B cell (primary cell): ENCODE data around the gene SST. TPM values are rescaled to one million over a fixed set of nuclear protein-coding genes. Genes with fewer than 3 reads are reported as not detected.

Experiments
- ATAC-seq: fragments of 200-7000 bp; cut with Tn5 transposase; one replicate; pipeline ENCODE4 v1.10.0; 2021; ENCODE audit warnings: low read depth, mild to moderate bottlenecking, moderate number of reproducible peaks, moderate library complexity
- CTCF ChIA-PET: fragments of 350-600 bp; sonication (Branson Sonifier 250); formaldehyde crosslinking; loops from one replicate; lab custom pipeline; 2021; ENCODE audit warnings: antibody characterized with exemption, inconsistent platforms; lab: Charles Lee
- POLR2A ChIA-PET: fragments of 350-600 bp; sonication (Branson Sonifier 250); formaldehyde crosslinking; loops from one replicate; lab custom pipeline; 2021; ENCODE audit warnings: antibody characterized with exemption; lab: Charles Lee
- DNase-seq: peaks from one replicate; pipeline ENCODE4 v3.0.0; 2013
- H2AFZ ChIP-seq: 2 replicates; pipeline ENCODE4 v1.6.1; 2012; ENCODE audit warnings: mild to moderate bottlenecking, low read depth, low read length; ENCODE audit not compliant: insufficient read depth, poor library complexity, severe bottlenecking
- H3K27ac ChIP-seq, 2 donors: 1 replicate in 1 of 2; 2 replicates in 1 of 2; pipeline ENCODE4 v1.5.1; 2012 to 2013; ENCODE audit warnings: low read length in 2 of 2, mild to moderate bottlenecking in 2 of 2, moderate library complexity in 1 of 2
- H3K27me3 ChIP-seq, 4 experiments: fragments of 200-600 bp in 1 of 4; sonication (generic) in 1 of 4; replicated peaks in 1 of 4; 1 replicate in 2 of 4; 2 replicates in 2 of 4; pipeline versions ENCODE4 v1.6.1 to v1.7.0; 2013 to 2016; ENCODE audit warnings: low read length in 3 of 4, mild to moderate bottlenecking in 2 of 4, mixed read lengths in 1 of 4, moderate library complexity in 1 of 4; ENCODE audit not compliant: insufficient read depth in 4 of 4, control insufficient read depth in 3 of 4; ENCODE audit errors: control extremely low read depth in 1 of 4
- H3K36me3 ChIP-seq, 2 experiments: replicated peaks in 1 of 2; 1 replicate in 1 of 2; 2 replicates in 1 of 2; pipeline versions ENCODE4 v1.6.1 to v1.7.1; 2013; ENCODE audit warnings: low read length in 1 of 2; ENCODE audit not compliant: insufficient read depth in 2 of 2, control insufficient read depth in 1 of 2; ENCODE audit errors: control extremely low read depth in 1 of 2, extremely low read depth in 1 of 2
- H3K4me1 ChIP-seq, 2 donors: fragments of 200-600 bp in 1 of 2; sonication (generic) in 1 of 2; 1 replicate in 1 of 2; 2 replicates in 1 of 2; pipeline versions ENCODE4 v1.5.1 to v1.6.1; 2013 to 2017; ENCODE audit warnings: low read length in 2 of 2; ENCODE audit not compliant: control insufficient read depth in 2 of 2, insufficient read depth in 2 of 2
- H3K4me2 ChIP-seq: replicated peaks from 2 replicates; pipeline ENCODE3; 2012; ENCODE audit warnings: mild to moderate bottlenecking, low read depth, low read length; ENCODE audit not compliant: poor library complexity, severe bottlenecking
- H3K4me3 ChIP-seq, 5 experiments: fragments of 200-600 bp in 1 of 5; sonication (generic) in 1 of 5; 1 replicate in 3 of 5; 2 replicates in 2 of 5; pipeline versions ENCODE4 v1.5.1 to v1.7.0; 2011 to 2016; ENCODE audit warnings: low read length in 4 of 5, mild to moderate bottlenecking in 4 of 5, low read depth in 2 of 5, control low read depth in 1 of 5, moderate library complexity in 1 of 5; ENCODE audit not compliant: insufficient read depth in 1 of 5; ENCODE audit errors: control extremely low read depth in 1 of 5, extremely low read depth in 1 of 5
- H3K79me2 ChIP-seq: fragments of 200-600 bp; sonication (generic); one replicate; pipeline ENCODE4 v1.6.0; 2016; ENCODE audit warnings: low read length; ENCODE audit not compliant: control insufficient read depth, insufficient read depth
- H3K9ac ChIP-seq: fragments of 200-600 bp; sonication (generic); 2 replicates; pipeline ENCODE4 v1.6.1; 2017; ENCODE audit warnings: mild to moderate bottlenecking, low read length, moderate library complexity
- H3K9me3 ChIP-seq, 3 donors: one replicate each; pipeline versions ENCODE4 v1.6.1 to v1.7.1; 2013; ENCODE audit warnings: low read length in 2 of 3; ENCODE audit not compliant: control insufficient read depth in 2 of 3, insufficient read depth in 1 of 3; ENCODE audit errors: control extremely low read depth in 1 of 3
- H4K20me1 ChIP-seq: 2 replicates; pipeline ENCODE4 v1.6.0; 2012; ENCODE audit warnings: mild to moderate bottlenecking, low read length; ENCODE audit not compliant: insufficient read depth, control insufficient read depth, poor library complexity, severe bottlenecking
- H3K27ac Mint-ChIP-seq: one replicate; pipeline ENCODE4 v1.8.0; 2021; ENCODE audit warnings: mixed read lengths
- H3K27me3 Mint-ChIP-seq: one replicate; pipeline ENCODE4 v1.8.0; 2021; ENCODE audit warnings: mixed read lengths
- H3K4me1 Mint-ChIP-seq: one replicate; pipeline ENCODE4 v1.8.0; 2021; ENCODE audit warnings: mixed read lengths
- H3K4me3 Mint-ChIP-seq: one replicate; pipeline ENCODE4 v1.8.0; 2021; ENCODE audit warnings: mixed read lengths
- H3K9me3 Mint-ChIP-seq: one replicate; pipeline ENCODE4 v1.8.0; 2022; ENCODE audit warnings: mixed read lengths; ENCODE audit not compliant: insufficient read depth
- EZH2 ChIP-seq: IDR thresholded peaks from 2 replicates; pipeline ENCODE4 v1.6.1; 2012; ENCODE audit warnings: borderline replicate concordance, low read depth, mild to moderate bottlenecking, moderate library complexity, low read length; ENCODE audit not compliant: insufficient read depth, poor library complexity, severe bottlenecking
- WGBS: methylation state at CpG from one replicate; pipeline ENCODE4 v1.1.5; 2013; ENCODE audit warnings: missing lambda C conversion rate; ENCODE audit not compliant: insufficient coverage; 5-methylcytosine and 5-hydroxymethylcytosine counted together
- intact Hi-C: fragments of 100-400 bp; cut with micrococcal nuclease; formaldehyde crosslinking; loops from one replicate; pipeline ENCODE4 v1.10.0; 2022
- polyA plus RNA-seq: library from polyadenylated mRNA; depleted of rRNA; stranded (reverse); fragments of >200 nt; gene quantifications from 2 replicates; pipeline ENCODE4 v1.2.3, GENCODE V29; 2012
- total RNA-seq, 2 donors: library from RNA; stranded (reverse); fragments of 120-200 nt in 1 of 2; gene quantifications; 1 replicate in 1 of 2; 2 replicates in 1 of 2; pipeline versions ENCODE4 v1.2.3 to v1.2.4, GENCODE V29; 2013 to 2022
- TF ChIP-seq, protein P1 (sequence below): fragments of 200-600 bp; IDR thresholded peaks from one replicate; pipeline ENCODE4 v1.8.0; 2022; ENCODE audit warnings: antibody characterized with exemption, mild to moderate bottlenecking

The SST gene
- total and polyA plus RNA-seq, 2 donors (not counting 1 experiment from before 2014, with no cell fraction given): not detected

GRCh38 chr3:187673012-187673411 lies 2.8 kb upstream of the SST start:
- Histone ChIP-seq H3K27ac (no peak overlapping the region), H3K9me3 (peaks cover 0 to 7% (median 0%) of the 10 kb centered on the region in 3 donors), H4K20me1 (no peaks in the 10 kb centered on the region), H3K9ac (no peak overlapping the region), H3K4me1 (no peaks in the 10 kb centered on the region), H3K79me2 (no peaks in the 10 kb centered on the region), H3K4me2 (no peak overlapping the region), H3K27me3 (peaks cover 0 to 30% (median 21%) of the 10 kb centered on the region in 4 experiments), H2AFZ (no peak overlapping the region), H3K4me3 (no peak overlapping the region), H3K36me3 (no peaks in the 10 kb centered on the region)
- no peak for ATAC-seq
- Mint-ChIP-seq H3K4me3 (no peak overlapping the region), H3K9me3 (no peaks in the 10 kb centered on the region), H3K27ac (no peak overlapping the region), H3K4me1 (peaks cover 2% of the 10 kb centered on the region), H3K27me3 (peaks cover 64% of the 10 kb centered on the region)
- no peak for DNase-seq
- intact Hi-C loops: no loop called here
- no peak for TF ChIP-seq EZH2
- TF ChIP-seq, protein P1, sequence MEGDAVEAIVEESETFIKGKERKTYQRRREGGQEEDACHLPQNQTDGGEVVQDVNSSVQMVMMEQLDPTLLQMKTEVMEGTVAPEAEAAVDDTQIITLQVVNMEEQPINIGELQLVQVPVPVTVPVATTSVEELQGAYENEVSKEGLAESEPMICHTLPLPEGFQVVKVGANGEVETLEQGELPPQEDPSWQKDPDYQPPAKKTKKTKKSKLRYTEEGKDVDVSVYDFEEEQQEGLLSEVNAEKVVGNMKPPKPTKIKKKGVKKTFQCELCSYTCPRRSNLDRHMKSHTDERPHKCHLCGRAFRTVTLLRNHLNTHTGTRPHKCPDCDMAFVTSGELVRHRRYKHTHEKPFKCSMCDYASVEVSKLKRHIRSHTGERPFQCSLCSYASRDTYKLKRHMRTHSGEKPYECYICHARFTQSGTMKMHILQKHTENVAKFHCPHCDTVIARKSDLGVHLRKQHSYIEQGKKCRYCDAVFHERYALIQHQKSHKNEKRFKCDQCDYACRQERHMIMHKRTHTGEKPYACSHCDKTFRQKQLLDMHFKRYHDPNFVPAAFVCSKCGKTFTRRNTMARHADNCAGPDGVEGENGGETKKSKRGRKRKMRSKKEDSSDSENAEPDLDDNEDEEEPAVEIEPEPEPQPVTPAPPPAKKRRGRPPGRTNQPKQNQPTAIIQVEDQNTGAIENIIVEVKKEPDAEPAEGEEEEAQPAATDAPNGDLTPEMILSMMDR: no peak
- CTCF ChIA-PET: interaction anchor here (1.3 to 6.9 kb wide), 3 partner anchors 8 to 353 kb away, joined by 3 to 85 read pairs (median 8); no protein-coding TSS in a partner anchor
- POLR2A ChIA-PET: no interaction called here
- no CpG with 5 or more reads among the region's 3 CpGs for WGBS

DNA sequence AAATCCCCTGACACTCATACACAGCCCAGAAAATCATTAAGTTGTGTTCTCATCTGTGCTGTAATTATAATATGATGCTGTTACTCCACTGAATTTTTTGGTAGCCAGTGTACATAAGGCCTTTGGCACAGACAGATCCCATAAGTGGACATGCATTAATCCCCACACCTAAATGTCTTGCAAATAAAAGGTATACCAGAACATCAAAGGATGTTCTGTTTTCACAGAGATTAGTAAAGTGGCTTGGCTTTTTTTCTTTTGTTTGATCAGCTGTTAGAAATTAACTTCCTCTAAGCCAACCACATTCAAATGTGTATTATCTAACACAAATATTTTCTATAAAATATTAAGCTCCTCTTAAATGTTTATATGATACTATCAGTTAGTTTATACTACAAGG lies 2.7 kb downstream of the SST start:
- H3K9ac ChIP-seq: no peak overlapping the region
- no peaks in the 10 kb centered on the region for H3K36me3 ChIP-seq
- H3K9me3 ChIP-seq: peaks cover 0 to 7% (median 5%) of the 10 kb centered on the region in 3 donors
- no peak overlapping the region for H2AFZ ChIP-seq
- ChIA-PET CTCF (interaction anchor here (1.1 to 6.9 kb wide), 4 partner anchors 14 to 1374 kb away, joined by 3 to 85 read pairs (median 3); no protein-coding TSS in a partner anchor), POLR2A (no interaction called here)
- TF ChIP-seq, protein P1: no peak
- no peak for TF ChIP-seq EZH2
- no peak overlapping the region for H3K4me3 ChIP-seq
- H4K20me1 ChIP-seq: no peaks in the 10 kb centered on the region
- H3K79me2 ChIP-seq: no peaks in the 10 kb centered on the region
- Mint-ChIP-seq H3K4me1 (peaks cover 16% of the 10 kb centered on the region), H3K27me3 (peaks cover 48% of the 10 kb centered on the region), H3K4me3 (no peak overlapping the region), H3K27ac (no peak overlapping the region), H3K9me3 (peaks cover 6% of the 10 kb centered on the region)
- intact Hi-C loops: no loop called here
- no peak overlapping the region for H3K4me2 ChIP-seq
- peaks cover 0 to 22% (median 15%) of the 10 kb centered on the region in 4 experiments for H3K27me3 ChIP-seq
- peaks cover 8 to 13% of the 10 kb centered on the region in 2 donors for H3K4me1 ChIP-seq
- ATAC-seq (no peak), DNase-seq (no peak)
- H3K27ac ChIP-seq: no peak overlapping the region
